ENCODE measurements around the gene TNK2. TPM values are rescaled to one million over a fixed set of nuclear protein-coding genes. Genes with fewer than 3 reads are reported as not detected.
A peak's percentile ranks its signal among the peaks of the same experiment; 100 is the strongest.

Gene TNK2
- total RNA-seq, 1 donor from 2014 or later, result 46.2 TPM

DNA sequence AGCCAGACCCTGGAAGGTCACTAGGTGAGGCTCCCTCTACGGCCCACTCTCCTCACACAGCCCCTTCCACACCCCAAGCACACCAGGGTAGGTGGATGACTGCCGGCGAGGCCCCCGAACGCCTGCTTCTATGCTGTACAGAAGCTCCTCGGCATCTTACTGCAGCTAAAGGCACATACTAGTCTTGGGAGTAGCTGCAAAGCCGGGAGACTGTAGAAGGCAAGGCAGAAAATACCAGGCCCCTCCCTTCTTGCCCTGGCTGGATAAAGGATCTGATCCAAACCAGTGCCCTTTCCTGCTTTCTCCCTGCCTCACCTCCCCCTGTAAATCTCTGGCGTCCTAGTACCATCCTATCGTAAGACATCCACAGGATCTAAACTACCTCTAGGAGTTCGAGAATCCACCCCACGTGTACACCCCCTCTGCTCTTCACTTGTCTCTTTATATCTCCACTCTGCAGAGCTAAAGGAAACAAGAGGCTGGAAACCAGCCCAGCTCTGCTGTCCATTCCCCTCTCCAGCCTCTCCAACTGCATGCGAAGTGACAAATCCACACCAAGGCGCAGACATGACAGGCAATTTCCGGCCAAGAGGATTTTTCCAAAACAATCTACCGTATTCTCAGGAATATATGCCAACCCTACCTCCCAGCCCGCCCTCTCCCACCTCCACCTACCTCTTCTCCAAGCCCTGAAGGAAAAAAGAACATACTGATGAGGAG is 11.8 kb downstream of the TNK2 start:
- peaks cover 45% of the 10 kb centered on the region for H3K4me1 Mint-ChIP-seq (ENCODE audit: low read depth, unreplicated experiment)
- H3K27ac Mint-ChIP-seq (ENCODE audit: unreplicated experiment), result peak overlapping the region; percentile 43
- H3K36me3 Mint-ChIP-seq (ENCODE audit: unreplicated experiment), result no peaks in the 10 kb centered on the region
- no peak for DNase-seq
- TF ChIP-seq, protein P1, sequence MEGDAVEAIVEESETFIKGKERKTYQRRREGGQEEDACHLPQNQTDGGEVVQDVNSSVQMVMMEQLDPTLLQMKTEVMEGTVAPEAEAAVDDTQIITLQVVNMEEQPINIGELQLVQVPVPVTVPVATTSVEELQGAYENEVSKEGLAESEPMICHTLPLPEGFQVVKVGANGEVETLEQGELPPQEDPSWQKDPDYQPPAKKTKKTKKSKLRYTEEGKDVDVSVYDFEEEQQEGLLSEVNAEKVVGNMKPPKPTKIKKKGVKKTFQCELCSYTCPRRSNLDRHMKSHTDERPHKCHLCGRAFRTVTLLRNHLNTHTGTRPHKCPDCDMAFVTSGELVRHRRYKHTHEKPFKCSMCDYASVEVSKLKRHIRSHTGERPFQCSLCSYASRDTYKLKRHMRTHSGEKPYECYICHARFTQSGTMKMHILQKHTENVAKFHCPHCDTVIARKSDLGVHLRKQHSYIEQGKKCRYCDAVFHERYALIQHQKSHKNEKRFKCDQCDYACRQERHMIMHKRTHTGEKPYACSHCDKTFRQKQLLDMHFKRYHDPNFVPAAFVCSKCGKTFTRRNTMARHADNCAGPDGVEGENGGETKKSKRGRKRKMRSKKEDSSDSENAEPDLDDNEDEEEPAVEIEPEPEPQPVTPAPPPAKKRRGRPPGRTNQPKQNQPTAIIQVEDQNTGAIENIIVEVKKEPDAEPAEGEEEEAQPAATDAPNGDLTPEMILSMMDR (IDR thresholded peaks at IDR 0.05; ENCODE audit: partially characterized antibody, unreplicated experiment), result no peak
- H3K9me3 Mint-ChIP-seq (ENCODE audit: unreplicated experiment), result peaks cover 18% of the 10 kb centered on the region
- H3K4me3 Mint-ChIP-seq (ENCODE audit: unreplicated experiment), result peak overlapping the region; percentile 53
- peaks cover 9% of the 10 kb centered on the region for H3K27me3 Mint-ChIP-seq (ENCODE audit: unreplicated experiment)

DNA sequence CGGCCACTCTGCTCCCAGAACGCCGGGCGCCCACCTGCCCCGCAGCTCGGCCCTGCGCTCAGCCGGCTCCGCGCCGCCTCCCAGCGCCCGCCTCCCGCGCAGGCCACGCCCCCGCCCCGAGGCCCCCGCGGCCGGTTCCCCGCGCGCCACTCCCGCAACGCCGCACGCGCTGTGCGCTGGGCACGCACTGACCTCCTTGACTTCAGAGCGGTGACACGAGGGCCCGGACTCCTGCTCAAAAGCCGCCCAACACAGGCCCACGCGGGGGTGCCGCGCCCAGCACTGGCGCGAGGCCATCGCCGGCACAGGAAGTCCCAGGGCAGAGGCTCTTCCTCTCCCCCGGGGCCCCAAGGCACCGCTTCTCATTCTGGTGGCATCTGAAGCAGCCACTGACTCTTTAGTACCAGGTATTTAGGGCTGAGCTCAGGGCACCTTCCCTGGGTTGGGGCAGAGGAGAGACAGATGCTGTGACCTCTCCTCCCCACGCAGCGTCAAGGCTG is 12.4 kb downstream of the TNK2 start:
- H3K27ac Mint-ChIP-seq (ENCODE audit: unreplicated experiment), result peak overlapping the region; percentile 43
- TF ChIP-seq, protein P1 (IDR thresholded peaks at IDR 0.05; ENCODE audit: partially characterized antibody, unreplicated experiment), result no peak
- peak overlapping the region; percentile 53 for H3K4me3 Mint-ChIP-seq (ENCODE audit: unreplicated experiment)
- peaks cover 9% of the 10 kb centered on the region for H3K27me3 Mint-ChIP-seq (ENCODE audit: unreplicated experiment)
- peak; percentile 66 for DNase-seq
- H3K4me1 Mint-ChIP-seq (ENCODE audit: low read depth, unreplicated experiment), result peaks cover 43% of the 10 kb centered on the region
- H3K36me3 Mint-ChIP-seq (ENCODE audit: unreplicated experiment), result no peaks in the 10 kb centered on the region
- H3K9me3 Mint-ChIP-seq (ENCODE audit: unreplicated experiment), result peaks cover 18% of the 10 kb centered on the region

DNA sequence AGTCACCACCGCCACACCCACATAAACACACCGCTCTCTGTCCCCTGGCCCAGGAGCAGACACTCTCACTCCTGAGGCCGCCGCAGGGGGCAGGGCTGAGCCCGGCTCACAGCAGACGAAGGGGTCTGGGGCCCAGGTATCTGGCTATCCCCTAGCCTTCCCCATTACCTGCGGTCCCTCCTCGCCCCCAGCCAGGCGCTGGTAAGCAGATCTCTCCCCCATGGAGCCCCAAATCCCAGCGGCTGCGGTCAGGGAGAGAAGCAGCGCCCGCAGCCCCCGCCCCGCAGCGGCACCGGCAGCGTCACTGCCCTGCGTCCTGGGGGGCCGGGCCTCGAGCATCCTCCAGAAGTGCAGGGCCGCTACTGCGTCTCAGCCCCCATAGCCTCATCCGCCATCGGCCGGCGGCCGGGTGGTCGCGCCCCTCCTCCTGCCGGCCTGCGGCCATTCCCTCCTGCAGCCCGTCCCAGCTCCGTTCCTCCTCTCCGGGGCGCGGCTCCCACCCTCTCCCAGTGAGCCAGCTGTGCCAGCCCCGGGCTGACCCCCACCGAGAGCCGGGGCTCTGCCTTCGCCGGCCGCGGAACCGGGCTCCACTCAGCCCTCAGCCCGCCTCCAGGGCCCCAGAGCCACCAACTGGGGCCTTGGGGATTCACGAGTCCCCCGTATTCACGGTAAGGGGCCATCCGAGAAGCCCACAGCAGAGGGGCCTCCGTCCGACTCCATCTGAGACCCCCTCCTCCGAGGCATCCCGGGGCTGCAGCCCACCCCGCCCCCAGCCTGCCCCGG is 13.1 kb downstream of the TNK2 start:
- TF ChIP-seq, protein P1 (IDR thresholded peaks at IDR 0.05; ENCODE audit: partially characterized antibody, unreplicated experiment), result peak; percentile 4
- peak overlapping the region; percentile 88 for H3K4me3 Mint-ChIP-seq (ENCODE audit: unreplicated experiment)
- H3K9me3 Mint-ChIP-seq (ENCODE audit: unreplicated experiment), result peaks cover 18% of the 10 kb centered on the region
- H3K36me3 Mint-ChIP-seq (ENCODE audit: unreplicated experiment), result no peaks in the 10 kb centered on the region
- peak; percentile 77 for DNase-seq
- peaks cover 9% of the 10 kb centered on the region for H3K27me3 Mint-ChIP-seq (ENCODE audit: unreplicated experiment)
- H3K27ac Mint-ChIP-seq (ENCODE audit: unreplicated experiment), result peak overlapping the region; percentile 91
- peaks cover 42% of the 10 kb centered on the region for H3K4me1 Mint-ChIP-seq (ENCODE audit: low read depth, unreplicated experiment)

DNA sequence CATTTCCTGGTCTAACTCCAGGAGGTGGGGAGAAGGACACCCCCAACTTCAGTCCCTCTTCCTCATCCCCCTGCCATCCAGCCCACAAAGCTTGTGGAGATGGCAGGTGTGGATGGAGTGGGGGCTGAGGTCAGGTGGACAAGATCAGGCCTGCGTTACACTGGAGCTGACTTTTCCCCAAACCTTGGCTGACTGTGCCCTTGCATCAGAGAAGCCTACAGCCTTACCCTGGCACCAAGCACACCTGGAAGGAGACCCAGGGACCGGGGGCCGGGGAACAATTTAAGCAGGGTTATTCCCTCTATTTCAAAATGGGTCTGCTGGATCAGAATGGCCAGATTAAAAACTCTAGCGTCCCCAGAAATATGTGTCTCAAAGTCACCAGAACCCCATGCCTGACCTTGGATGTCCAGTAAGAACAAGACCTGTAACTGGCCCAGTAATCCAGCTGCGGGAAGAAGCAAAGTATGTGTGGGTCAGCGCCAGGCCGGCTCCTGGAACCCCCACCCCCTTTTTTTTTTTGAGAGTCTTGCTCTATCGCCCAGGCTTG is 14.4 kb downstream of the TNK2 start:
- Mint-ChIP-seq H3K36me3 (ENCODE audit: unreplicated experiment) (no peaks in the 10 kb centered on the region), H3K9me3 (ENCODE audit: unreplicated experiment) (peaks cover 11% of the 10 kb centered on the region), H3K27ac (ENCODE audit: unreplicated experiment) (peak overlapping the region; percentile 48), H3K4me3 (ENCODE audit: unreplicated experiment) (peak overlapping the region; percentile 61), H3K27me3 (ENCODE audit: unreplicated experiment) (peaks cover 9% of the 10 kb centered on the region), H3K4me1 (ENCODE audit: low read depth, unreplicated experiment) (peaks cover 44% of the 10 kb centered on the region)
- DNase-seq, result no peak
- TF ChIP-seq, protein P1 (IDR thresholded peaks at IDR 0.05; ENCODE audit: partially characterized antibody, unreplicated experiment), result no peak
